Measurements from ENCODE around the gene FTO. TPM values are rescaled to one million over a fixed set of nuclear protein-coding genes. Genes with fewer than 3 reads are reported as not detected.

The FTO gene
- total RNA-seq, 1 donor from 2014 or later: 50.2 TPM

DNA sequence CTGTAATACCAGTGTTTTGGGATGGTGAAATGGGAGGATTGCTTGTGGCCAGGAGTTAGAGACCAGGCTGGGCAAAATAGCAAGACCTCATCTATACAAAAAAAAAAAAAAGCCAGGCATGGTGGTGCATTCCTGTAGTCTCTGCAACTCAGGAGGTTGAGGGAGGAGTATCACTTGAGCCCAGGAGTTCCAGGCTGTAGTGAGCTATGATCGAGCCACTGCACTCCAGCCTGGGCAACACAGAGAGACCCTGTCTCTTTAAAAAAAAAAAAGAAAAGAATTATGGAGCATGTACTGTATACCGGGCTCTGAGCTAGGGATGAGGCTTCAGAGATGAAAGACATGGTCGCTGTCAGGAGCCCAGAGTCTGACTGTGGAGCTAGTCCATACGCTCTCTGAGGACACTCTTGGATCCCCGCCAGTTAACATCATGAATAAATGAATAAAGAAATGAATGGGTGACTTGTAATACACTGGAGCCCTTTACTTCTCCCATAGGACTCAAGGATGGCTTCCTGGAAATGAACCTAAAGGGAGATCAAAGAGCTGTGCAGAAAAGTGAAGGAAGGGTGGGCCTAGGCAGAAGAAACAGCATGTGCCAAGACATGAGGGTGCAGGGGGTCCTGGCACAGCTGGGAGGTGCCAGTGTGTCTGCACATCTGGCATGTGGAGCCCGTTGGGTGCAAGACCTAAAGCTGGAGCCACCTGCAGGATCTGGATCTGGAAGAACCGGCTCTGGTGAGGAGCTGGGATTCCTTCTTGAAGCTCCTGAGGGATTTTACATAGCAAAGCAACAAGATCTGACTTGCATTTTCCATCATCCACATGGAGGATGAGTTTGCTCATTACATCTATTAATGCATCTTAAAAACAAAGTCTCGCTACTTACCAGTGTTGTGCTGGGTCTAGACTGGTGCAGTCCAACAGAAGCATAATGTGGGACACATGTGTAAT is 462.2 kb downstream of the FTO start:
- Histone ChIP-seq H3K27me3 (no peaks in the 10 kb centered on the region), H3K36me3 (no peaks in the 10 kb centered on the region), H3K27ac (no peak overlapping the region), H3K4me3 (no peak overlapping the region), H3K9me3 (no peaks in the 10 kb centered on the region), H3K4me1 (no peaks in the 10 kb centered on the region)
- no peak for DNase-seq (ENCODE audit: low spot score in 2 of 2)
- intact Hi-C loops (cut with DNase I): no loop called here
- TF ChIP-seq, protein P1, sequence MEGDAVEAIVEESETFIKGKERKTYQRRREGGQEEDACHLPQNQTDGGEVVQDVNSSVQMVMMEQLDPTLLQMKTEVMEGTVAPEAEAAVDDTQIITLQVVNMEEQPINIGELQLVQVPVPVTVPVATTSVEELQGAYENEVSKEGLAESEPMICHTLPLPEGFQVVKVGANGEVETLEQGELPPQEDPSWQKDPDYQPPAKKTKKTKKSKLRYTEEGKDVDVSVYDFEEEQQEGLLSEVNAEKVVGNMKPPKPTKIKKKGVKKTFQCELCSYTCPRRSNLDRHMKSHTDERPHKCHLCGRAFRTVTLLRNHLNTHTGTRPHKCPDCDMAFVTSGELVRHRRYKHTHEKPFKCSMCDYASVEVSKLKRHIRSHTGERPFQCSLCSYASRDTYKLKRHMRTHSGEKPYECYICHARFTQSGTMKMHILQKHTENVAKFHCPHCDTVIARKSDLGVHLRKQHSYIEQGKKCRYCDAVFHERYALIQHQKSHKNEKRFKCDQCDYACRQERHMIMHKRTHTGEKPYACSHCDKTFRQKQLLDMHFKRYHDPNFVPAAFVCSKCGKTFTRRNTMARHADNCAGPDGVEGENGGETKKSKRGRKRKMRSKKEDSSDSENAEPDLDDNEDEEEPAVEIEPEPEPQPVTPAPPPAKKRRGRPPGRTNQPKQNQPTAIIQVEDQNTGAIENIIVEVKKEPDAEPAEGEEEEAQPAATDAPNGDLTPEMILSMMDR (IDR thresholded peaks at IDR 0.05): no peak

DNA sequence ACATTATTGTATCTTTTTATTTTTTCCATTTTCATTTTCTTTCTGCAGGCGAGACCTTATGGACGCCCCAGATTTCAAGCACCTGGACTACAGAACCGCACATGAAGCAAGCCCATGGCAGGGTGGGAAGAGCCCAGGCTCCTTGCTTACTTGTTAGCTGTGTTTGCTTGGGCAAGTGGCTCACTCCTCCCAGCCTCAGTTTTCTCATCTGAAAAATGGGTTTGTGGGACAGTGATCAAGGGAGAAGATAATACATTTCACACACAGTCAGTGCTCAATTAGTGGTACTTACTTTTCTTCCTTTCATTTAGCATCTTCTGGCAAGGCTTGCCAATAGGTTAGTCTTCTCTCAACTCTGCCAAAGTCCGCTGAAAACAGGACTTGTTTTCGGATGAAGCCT is 465.2 kb downstream of the FTO start:
- TF ChIP-seq, protein P1 (IDR thresholded peaks at IDR 0.05): no peak
- no peaks in the 10 kb centered on the region for H3K9me3 ChIP-seq
- no peaks in the 10 kb centered on the region for H3K4me1 ChIP-seq
- DNase-seq (ENCODE audit: low spot score in 2 of 2): no peak
- intact Hi-C loops (cut with DNase I): no loop called here
- H3K36me3 ChIP-seq: no peaks in the 10 kb centered on the region
- H3K27ac ChIP-seq: no peak overlapping the region
- no peak overlapping the region for H3K4me3 ChIP-seq
- no peaks in the 10 kb centered on the region for H3K27me3 ChIP-seq

DNA sequence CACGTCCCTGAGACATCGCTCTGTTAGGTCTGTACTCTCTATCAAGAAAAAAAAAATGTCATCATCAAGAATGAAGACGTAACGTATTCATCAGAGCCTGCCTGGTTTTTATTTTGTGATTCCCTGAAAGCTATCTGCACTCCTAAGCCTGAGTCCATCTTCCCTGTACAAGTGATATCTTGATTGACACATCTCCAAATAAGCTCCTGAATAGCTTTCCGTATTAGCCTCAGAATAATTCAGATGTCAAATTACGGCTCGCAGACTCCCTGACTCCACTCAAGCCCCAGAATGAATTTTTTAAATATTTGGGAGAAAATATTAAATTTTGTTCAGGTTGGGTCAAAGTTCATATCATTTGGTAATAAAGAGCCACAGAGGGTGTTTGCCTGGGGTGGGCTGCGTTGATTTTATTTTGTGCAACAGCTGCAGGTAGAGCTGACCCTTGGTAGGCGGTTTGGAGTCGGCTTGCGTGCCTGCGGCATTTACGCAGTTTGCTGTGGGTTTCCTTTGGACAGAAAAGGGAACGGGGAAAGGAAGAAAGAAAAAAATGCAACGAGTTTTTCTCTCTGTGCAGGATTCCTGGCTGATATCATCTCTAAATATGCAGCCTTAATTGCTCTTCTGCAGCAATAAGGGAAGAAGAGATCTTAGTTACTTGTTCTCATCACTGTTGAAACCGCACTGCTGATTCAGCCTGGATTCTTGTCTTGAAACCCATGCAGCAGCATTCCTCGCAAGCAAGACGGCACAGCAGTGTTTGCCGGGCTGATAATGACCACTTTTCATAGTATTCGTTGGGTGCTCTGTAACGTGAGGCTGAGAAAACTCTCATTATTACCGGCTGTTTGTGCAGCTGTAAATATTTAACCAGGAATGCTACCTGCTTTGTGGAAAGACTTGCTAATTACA is 467.9 kb downstream of the FTO start:
- intact Hi-C loops (cut with DNase I): no loop called here

DNA sequence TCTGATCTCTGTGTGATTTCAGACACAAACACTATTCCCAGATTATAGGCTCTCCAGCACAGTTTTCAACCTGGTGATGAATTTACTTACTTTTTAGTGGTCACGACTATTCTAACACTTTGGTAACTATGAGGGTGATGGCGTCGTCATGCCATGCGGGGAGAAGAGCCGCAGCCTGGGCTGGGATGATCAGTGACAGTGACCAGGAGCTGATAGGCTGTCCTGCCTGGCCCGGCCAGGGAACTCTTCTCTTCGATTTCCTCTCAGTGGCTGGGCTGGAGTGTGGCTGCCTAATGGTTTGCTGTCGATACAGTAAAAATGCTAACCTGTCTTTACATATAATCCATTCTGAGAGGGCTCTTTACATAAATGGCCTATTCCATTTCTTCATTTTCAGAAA is 469.5 kb downstream of the FTO start:
- no peak for DNase-seq (ENCODE audit: low spot score in 2 of 2)
- H3K27ac ChIP-seq: no peak overlapping the region
- intact Hi-C loops (cut with DNase I): no loop called here
- no peaks in the 10 kb centered on the region for H3K27me3 ChIP-seq
- H3K4me3 ChIP-seq: no peak overlapping the region
- H3K9me3 ChIP-seq: no peaks in the 10 kb centered on the region
- no peaks in the 10 kb centered on the region for H3K36me3 ChIP-seq
- no peaks in the 10 kb centered on the region for H3K4me1 ChIP-seq
- TF ChIP-seq, protein P1 (IDR thresholded peaks at IDR 0.05): no peak

More for the DNA sequence above, 467.9 kb downstream of the FTO start:
- no peak for DNase-seq (ENCODE audit: low spot score in 2 of 2)
- no peak overlapping the region for H3K27ac ChIP-seq
- H3K9me3 ChIP-seq: no peaks in the 10 kb centered on the region
- TF ChIP-seq, protein P1 (IDR thresholded peaks at IDR 0.05): no peak
- no peak overlapping the region for H3K4me3 ChIP-seq
- no peaks in the 10 kb centered on the region for H3K36me3 ChIP-seq
- H3K27me3 ChIP-seq: no peaks in the 10 kb centered on the region
- no peaks in the 10 kb centered on the region for H3K4me1 ChIP-seq

DNA sequence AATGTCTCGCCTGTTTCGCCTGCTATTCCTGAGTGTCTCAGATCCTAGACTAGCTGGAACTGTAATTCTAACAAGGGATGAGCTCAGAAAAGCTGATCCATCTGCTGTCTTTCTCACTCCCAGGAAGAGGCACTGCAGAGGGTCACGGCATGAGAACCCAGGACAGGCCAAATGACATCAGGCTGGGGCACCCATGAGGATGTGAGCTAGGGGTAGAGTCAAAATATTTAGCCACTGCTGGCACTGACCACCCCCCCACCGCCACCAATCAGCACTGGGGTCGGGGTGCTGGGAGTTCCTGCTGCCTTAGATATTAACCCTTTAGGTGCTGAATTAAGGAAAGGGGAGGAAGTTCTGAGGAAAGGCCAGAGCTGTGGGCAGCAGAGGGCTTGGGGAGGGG is 470.2 kb downstream of the FTO start:
- H3K27ac ChIP-seq: no peak overlapping the region
- TF ChIP-seq, protein P1 (IDR thresholded peaks at IDR 0.05): no peak
- H3K36me3 ChIP-seq: no peaks in the 10 kb centered on the region
- no peaks in the 10 kb centered on the region for H3K4me1 ChIP-seq
- intact Hi-C loops (cut with DNase I): no loop called here
- no peak for DNase-seq (ENCODE audit: low spot score in 2 of 2)
- H3K4me3 ChIP-seq: no peak overlapping the region
- H3K27me3 ChIP-seq: no peaks in the 10 kb centered on the region
- no peaks in the 10 kb centered on the region for H3K9me3 ChIP-seq
